ENCODE results near the gene STAM.
"Not testable (repeated sequence)": the region's sequence is repeated elsewhere in the genome, so short reads cannot be mapped to it uniquely, and the experiment has no call there.

STAM gene

DNA sequence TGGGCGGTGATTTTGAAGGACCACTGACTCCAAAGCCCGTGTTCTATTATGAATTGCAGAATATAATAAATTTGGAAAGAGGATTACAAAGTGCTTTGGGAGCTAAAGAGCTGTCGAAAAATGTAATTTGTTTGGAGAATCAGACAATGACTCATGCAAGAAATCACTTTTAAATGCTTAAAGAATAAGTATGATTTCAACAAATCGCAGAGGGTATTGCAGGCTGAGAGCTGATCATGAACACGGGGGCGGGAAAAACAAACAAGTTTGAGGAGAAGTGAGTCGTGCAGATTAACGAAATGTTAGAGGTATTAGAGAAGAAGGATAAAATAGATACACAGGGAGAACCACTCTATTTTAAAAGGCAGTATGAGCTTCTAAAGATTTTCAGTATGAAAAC is 21.9 kb upstream of the STAM start:
- Histone ChIP-seq H3K27me3 (ENCODE audit: insufficient read depth, low read length) (peaks cover 5% of the 10 kb centered on the region; the same call in 1 of the 2 replicates), H3K27ac (ENCODE audit: low read depth, low read length) (no peak overlapping the region), H3K9me3 (ENCODE audit: insufficient read depth, low read depth, low read length) (no peaks in the 10 kb centered on the region), H3K9ac (ENCODE audit: low read depth, low read length) (no peak overlapping the region), H3K4me3 (ENCODE audit: low read length) (no peak overlapping the region), H3K36me3 (ENCODE audit: insufficient read depth, low read length) (no peaks in the 10 kb centered on the region), H3K4me1 (ENCODE audit: insufficient read depth, low read length) (no peaks in the 10 kb centered on the region)
- 86% methylated on average over 8 of the region's 8 CpGs for WGBS

DNA sequence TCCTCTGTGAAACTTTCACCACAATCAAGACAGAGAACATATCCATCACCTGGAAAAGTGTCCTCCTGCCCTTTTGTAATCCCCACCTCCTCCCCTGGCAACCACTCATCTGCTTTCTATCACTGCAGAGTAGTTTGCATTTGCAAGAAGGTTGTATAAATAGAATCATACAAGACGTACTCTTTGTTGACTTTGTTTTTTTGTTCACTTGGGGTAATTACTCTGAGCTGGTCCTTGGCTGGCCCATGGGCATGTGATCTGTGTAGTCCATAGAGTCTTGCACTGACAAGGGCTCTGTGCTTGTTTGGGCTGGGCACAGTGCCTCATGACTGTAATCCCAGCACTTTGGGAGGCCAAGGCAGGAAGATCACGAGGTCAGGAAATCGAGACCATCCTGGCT is 19.0 kb upstream of the STAM start:
- Histone ChIP-seq H3K4me1 (ENCODE audit: insufficient read depth, low read length) (no peaks in the 10 kb centered on the region), H3K4me3 (ENCODE audit: low read length) (no peak overlapping the region), H3K27me3 (ENCODE audit: insufficient read depth, low read length) (no peaks in the 10 kb centered on the region), H3K9me3 (ENCODE audit: insufficient read depth, low read depth, low read length) (no peaks in the 10 kb centered on the region), H3K36me3 (ENCODE audit: insufficient read depth, low read length) (no peaks in the 10 kb centered on the region), H3K9ac (ENCODE audit: low read depth, low read length) (no peak overlapping the region), H3K27ac (ENCODE audit: low read depth, low read length) (no peak overlapping the region)
- 88% methylated on average over 3 of the region's 3 CpGs for WGBS

GRCh38 chr10:17626656-17627055 is 17.3 kb upstream of the STAM start:
- Histone ChIP-seq H3K9ac (ENCODE audit: low read depth, low read length) (no peak overlapping the region), H3K27ac (ENCODE audit: low read depth, low read length) (no peak overlapping the region), H3K4me3 (ENCODE audit: low read length) (no peak overlapping the region), H3K36me3 (ENCODE audit: insufficient read depth, low read length) (no peaks in the 10 kb centered on the region), H3K4me1 (ENCODE audit: insufficient read depth, low read length) (no peaks in the 10 kb centered on the region), H3K27me3 (ENCODE audit: insufficient read depth, low read length) (no peaks in the 10 kb centered on the region), H3K9me3 (ENCODE audit: insufficient read depth, low read depth, low read length) (no peaks in the 10 kb centered on the region)
- no CpG with 5 or more reads among the region's 1 CpG for WGBS

- not testable (repeated sequence) for H3K27ac ChIP-seq (ENCODE audit: low read depth, low read length); H3K9ac ChIP-seq (ENCODE audit: low read depth, low read length); H3K9me3 ChIP-seq (ENCODE audit: insufficient read depth, low read depth, low read length); H3K36me3 ChIP-seq (ENCODE audit: insufficient read depth, low read length); H3K4me3 ChIP-seq (ENCODE audit: low read length); H3K27me3 ChIP-seq (ENCODE audit: insufficient read depth, low read length); H3K4me1 ChIP-seq (ENCODE audit: insufficient read depth, low read length)
- 91% methylated on average over 8 of the region's 8 CpGs for WGBS
Measured at GRCh38 chr10:17632590-17632989, 11.4 kb upstream of the STAM start.

- Histone ChIP-seq H3K9ac (ENCODE audit: low read depth, low read length) (no peak overlapping the region), H3K27me3 (ENCODE audit: insufficient read depth, low read length) (no peaks in the 10 kb centered on the region), H3K4me1 (ENCODE audit: insufficient read depth, low read length) (no peaks in the 10 kb centered on the region), H3K4me3 (ENCODE audit: low read length) (no peak overlapping the region), H3K27ac (ENCODE audit: low read depth, low read length) (no peak overlapping the region), H3K9me3 (ENCODE audit: insufficient read depth, low read depth, low read length) (no peaks in the 10 kb centered on the region), H3K36me3 (ENCODE audit: insufficient read depth, low read length) (no peaks in the 10 kb centered on the region)
- 92% methylated on average over 1 of the region's 1 CpG for WGBS
Measured at GRCh38 chr10:17633353-17633752, 10.6 kb upstream of the STAM start.

- no peaks in the 10 kb centered on the region for H3K27me3 ChIP-seq (ENCODE audit: insufficient read depth, low read length)
Measured at GRCh38 chr10:17637869-17638268, 6.1 kb upstream of the STAM start.

DNA sequence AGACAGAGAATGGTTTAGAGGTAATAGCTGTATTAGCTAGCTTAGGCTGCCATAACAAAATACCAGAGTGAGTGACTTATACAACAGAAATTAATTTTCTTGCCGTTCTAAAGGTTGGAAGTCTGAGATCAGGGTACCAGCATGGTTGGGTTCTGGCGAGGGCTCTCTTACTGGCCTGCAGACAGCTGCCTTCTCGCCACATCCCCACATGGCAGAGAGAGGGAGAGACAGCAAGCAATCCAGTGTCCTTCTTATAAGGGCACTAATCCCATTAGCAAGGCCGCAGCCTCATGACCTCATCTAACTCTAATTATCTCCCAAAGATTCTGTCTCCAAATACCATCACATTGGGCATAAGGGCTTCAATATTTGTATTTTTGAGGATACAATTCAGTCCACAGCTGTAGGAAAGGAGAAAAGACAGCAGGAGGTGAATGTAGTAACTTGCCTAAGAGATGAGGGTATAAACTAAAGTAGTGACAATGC is 3.6 kb upstream of the STAM start:
- H3K9ac ChIP-seq (ENCODE audit: low read depth, low read length) = no peak overlapping the region
- H3K4me3 ChIP-seq (ENCODE audit: low read length) = no peak overlapping the region
- no peak overlapping the region for H3K27ac ChIP-seq (ENCODE audit: low read depth, low read length)
- no peaks in the 10 kb centered on the region for H3K36me3 ChIP-seq (ENCODE audit: insufficient read depth, low read length)
- H3K4me1 ChIP-seq (ENCODE audit: insufficient read depth, low read length) = peaks cover 6% of the 10 kb centered on the region
- H3K9me3 ChIP-seq (ENCODE audit: insufficient read depth, low read depth, low read length) = no peaks in the 10 kb centered on the region; the same call in 1 of the 2 replicates
- no peaks in the 10 kb centered on the region for H3K27me3 ChIP-seq (ENCODE audit: insufficient read depth, low read length)
- 95% methylated on average over 4 of the region's 4 CpGs for WGBS

More at GRCh38 chr10:17637869-17638268, 6.1 kb upstream of the STAM start:
- Histone ChIP-seq H3K9me3 (ENCODE audit: insufficient read depth, low read depth, low read length) (no peaks in the 10 kb centered on the region; the same call in 1 of the 2 replicates), H3K4me3 (ENCODE audit: low read length) (no peak overlapping the region), H3K9ac (ENCODE audit: low read depth, low read length) (no peak overlapping the region), H3K27ac (ENCODE audit: low read depth, low read length) (no peak overlapping the region), H3K36me3 (ENCODE audit: insufficient read depth, low read length) (no peaks in the 10 kb centered on the region), H3K4me1 (ENCODE audit: insufficient read depth, low read length) (no peaks in the 10 kb centered on the region)
- 92% methylated on average over 5 of the region's 5 CpGs for WGBS

GRCh38 chr10:17643339-17643754 is 604 bp upstream of the STAM start:
- peak overlapping the region; percentile 98 for H3K27ac ChIP-seq (ENCODE audit: low read depth, low read length)
- no peaks in the 10 kb centered on the region for H3K27me3 ChIP-seq (ENCODE audit: insufficient read depth, low read length)
- peaks cover 8% of the 10 kb centered on the region; the same call in 1 of the 2 replicates for H3K36me3 ChIP-seq (ENCODE audit: insufficient read depth, low read length)
- peaks cover 14% of the 10 kb centered on the region for H3K4me1 ChIP-seq (ENCODE audit: insufficient read depth, low read length)
- under 1% methylated on average over 13 of the region's 13 CpGs for WGBS
- peak overlapping the region; percentile 92 for H3K4me3 ChIP-seq (ENCODE audit: low read length)
- H3K9ac ChIP-seq (ENCODE audit: low read depth, low read length) = peak overlapping the region; percentile 95
- no peaks in the 10 kb centered on the region; the same call in 1 of the 2 replicates for H3K9me3 ChIP-seq (ENCODE audit: insufficient read depth, low read depth, low read length)

- peak overlapping the region; percentile 98 for H3K27ac ChIP-seq (ENCODE audit: low read depth, low read length)
- H3K9me3 ChIP-seq (ENCODE audit: insufficient read depth, low read depth, low read length) = no peaks in the 10 kb centered on the region; the same call in 1 of the 2 replicates
- peak overlapping the region; percentile 92 for H3K4me3 ChIP-seq (ENCODE audit: low read length)
- H3K4me1 ChIP-seq (ENCODE audit: insufficient read depth, low read length) = peaks cover 14% of the 10 kb centered on the region
- 2% methylated on average over 9 of the region's 9 CpGs for WGBS
- peak overlapping the region; percentile 95 for H3K9ac ChIP-seq (ENCODE audit: low read depth, low read length)
- no peaks in the 10 kb centered on the region for H3K27me3 ChIP-seq (ENCODE audit: insufficient read depth, low read length)
- H3K36me3 ChIP-seq (ENCODE audit: insufficient read depth, low read length) = peaks cover 15% of the 10 kb centered on the region
Measured at GRCh38 chr10:17644485-17644943, 563 bp downstream of the STAM start.

DNA sequence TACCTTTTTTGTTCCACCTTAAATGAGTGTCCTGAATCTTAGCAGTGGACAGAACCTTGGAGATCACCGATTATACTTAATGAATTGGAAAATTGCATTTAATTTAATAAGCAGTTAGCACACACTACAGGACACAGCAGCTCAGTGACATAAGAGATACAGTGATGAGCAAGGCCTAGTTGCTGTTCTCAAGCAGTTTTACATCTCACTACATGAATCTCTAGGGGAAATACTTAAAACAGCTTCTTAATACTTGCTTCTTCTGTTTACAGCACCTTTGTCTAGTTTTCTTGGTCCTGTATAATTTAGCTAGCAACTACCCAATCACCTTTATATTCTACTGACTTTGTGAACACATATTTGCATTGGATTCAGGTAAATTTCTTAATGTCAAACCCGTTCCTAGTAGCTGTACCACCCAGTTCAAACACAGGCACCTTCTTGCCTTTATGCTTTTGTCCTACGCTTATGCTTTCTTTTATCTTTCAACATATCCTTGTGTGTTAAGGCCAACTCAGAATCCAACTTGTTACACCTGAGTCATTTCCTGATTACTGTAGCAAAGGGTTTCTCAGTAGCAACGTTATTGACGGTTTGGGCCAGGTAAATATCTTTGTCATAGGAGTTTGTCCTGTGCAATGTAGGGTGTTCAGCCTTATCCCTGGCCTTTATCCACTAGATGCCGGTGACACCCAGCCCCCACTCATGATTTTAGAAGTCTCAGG is 1.8 kb downstream of the STAM start:
- H3K9ac ChIP-seq (ENCODE audit: low read depth, low read length) = peak overlapping the region; percentile 95
- peaks cover 14% of the 10 kb centered on the region for H3K4me1 ChIP-seq (ENCODE audit: insufficient read depth, low read length)
- H3K4me3 ChIP-seq (ENCODE audit: low read length) = peak overlapping the region; percentile 92
- H3K27me3 ChIP-seq (ENCODE audit: insufficient read depth, low read length) = no peaks in the 10 kb centered on the region
- no peak overlapping the region for H3K27ac ChIP-seq (ENCODE audit: low read depth, low read length)
- H3K9me3 ChIP-seq (ENCODE audit: insufficient read depth, low read depth, low read length) = no peaks in the 10 kb centered on the region
- H3K36me3 ChIP-seq (ENCODE audit: insufficient read depth, low read length) = peaks cover 15% of the 10 kb centered on the region
- 90% methylated on average over 6 of the region's 6 CpGs for WGBS

GRCh38 chr10:17647326-17647725 is 3.4 kb downstream of the STAM start:
- H3K27ac ChIP-seq (ENCODE audit: low read depth, low read length) = no peak overlapping the region
- no peak overlapping the region for H3K9ac ChIP-seq (ENCODE audit: low read depth, low read length)
- peaks cover 15% of the 10 kb centered on the region for H3K36me3 ChIP-seq (ENCODE audit: insufficient read depth, low read length)
- no peaks in the 10 kb centered on the region for H3K27me3 ChIP-seq (ENCODE audit: insufficient read depth, low read length)
- H3K4me1 ChIP-seq (ENCODE audit: insufficient read depth, low read length) = peaks cover 27% of the 10 kb centered on the region
- no peak overlapping the region for H3K4me3 ChIP-seq (ENCODE audit: low read length)
- WGBS = 100% methylated on average over 2 of the region's 3 CpGs
- H3K9me3 ChIP-seq (ENCODE audit: insufficient read depth, low read depth, low read length) = no peaks in the 10 kb centered on the region
